HCT116 (cell line): ENCODE data around the gene FCSK.

Experiments used
- CTCF ChIP-seq, 3 experiments: fragments of 200-600 bp in 1 of 3; sonication (generic) in 1 of 3; IDR thresholded peaks in 2 of 3; conservative IDR thresholded peaks in 1 of 3; 2 replicates each; pipeline ENCODE4 v1.5.1; 2012 to 2017; ENCODE audit warnings: low read depth in 2 of 3, low read length in 2 of 3, antibody characterized with exemption in 1 of 3, borderline replicate concordance in 1 of 3, control low read depth in 1 of 3, mild to moderate bottlenecking in 1 of 3, mixed read lengths in 1 of 3, mixed run types in 1 of 3, moderate library complexity in 1 of 3; ENCODE audit not compliant: insufficient read depth in 1 of 3
- POLR2A ChIP-seq: IDR thresholded peaks from 2 replicates; pipeline ENCODE4 v1.7.0; 2011; ENCODE audit warnings: borderline replicate concordance; ENCODE audit not compliant: insufficient read depth, insufficient read length; ENCODE audit errors: extremely low read depth
- POLR2AphosphoS5 ChIP-seq: IDR thresholded peaks from 2 replicates; pipeline ENCODE4 v1.6.1; 2011; ENCODE audit warnings: mild to moderate bottlenecking, low read depth, low read length, moderate library complexity
- TCF7L2 ChIP-seq: IDR thresholded peaks from 2 replicates; pipeline ENCODE4 v1.7.0; 2011; ENCODE audit warnings: borderline replicate concordance, inconsistent platforms; ENCODE audit not compliant: insufficient read depth, insufficient read length; ENCODE audit errors: extremely low read depth
- YY1 ChIP-seq: IDR thresholded peaks from 2 replicates; pipeline ENCODE4 v1.6.1; 2011; ENCODE audit warnings: low read length, low read depth, moderate library complexity, mild to moderate bottlenecking; ENCODE audit not compliant: insufficient replicate concordance; ENCODE audit errors: extremely low read depth
- ZBTB33 ChIP-seq: IDR thresholded peaks from 2 replicates; pipeline ENCODE4 v1.6.1; 2011; ENCODE audit warnings: mild to moderate bottlenecking, low read length, moderate library complexity; ENCODE audit not compliant: insufficient replicate concordance; ENCODE audit errors: extremely low read depth
- ZNF274 ChIP-seq: fragments of 200-500 bp; sonication (Bioruptor generic); IDR thresholded peaks from 2 replicates; pipeline ENCODE4 v1.6.1; 2014; ENCODE audit warnings: mild to moderate bottlenecking, low read depth, low read length, inconsistent platforms

DNA sequence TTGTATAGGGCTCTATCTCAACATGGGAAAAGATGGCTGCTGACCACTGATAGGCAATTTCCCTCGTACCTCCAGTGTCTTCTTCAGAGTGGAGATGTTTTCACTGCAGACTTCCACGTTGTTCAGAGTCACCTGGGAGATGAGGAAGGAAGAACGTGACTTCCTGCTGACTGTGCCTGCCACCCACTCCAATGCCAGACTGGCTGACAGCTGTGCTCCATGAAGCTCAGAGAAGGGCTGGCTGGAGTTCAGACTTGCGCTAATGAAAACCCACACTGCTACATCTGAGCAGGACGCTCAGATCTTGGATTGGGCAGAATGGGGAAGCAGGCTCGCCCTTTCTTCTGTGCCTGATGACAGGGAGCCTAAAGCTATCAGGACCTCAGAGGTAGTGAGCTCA lies 35.9 kb downstream of the FCSK start:
- TF ChIP-seq POLR2AphosphoS5 (no peak), ZBTB33 (no peak), CTCF (IDR thresholded peaks at IDR 0.05 in 2 of 3, conservative IDR thresholded peaks at IDR 0.05 in 1 of 3; ENCODE audit: borderline replicate concordance in 1 of 3, insufficient read depth in 1 of 3, low read depth in 2 of 3, low read length in 2 of 3) (no peak), TCF7L2 (no peak), YY1 (no peak), POLR2A (no peak), ZNF274 (no peak)
